A549 (cell line): ENCODE data around the gene RWDD1. TPM values are rescaled to one million over a fixed set of nuclear protein-coding genes. Genes with fewer than 3 reads are reported as not detected.

ENCODE experiments used
- ATAC-seq, 2 experiments: fragments of 200-7000 bp in 1 of 2; fragments of >200 bp in 1 of 2; cut with Nextera tagmentation in 1 of 2; cut with Tn5 transposase in 1 of 2; 3 replicates each; pipeline versions ENCODE4 v1.8.0 to v1.9.1; 2018 to 2020; ENCODE audit warnings: mild to moderate bottlenecking in 1 of 2, moderate library complexity in 1 of 2
- CTCF ChIA-PET: fragments of 300-600 bp; sonication (Branson Sonifier 250); formaldehyde crosslinking; extraction: SDS; loops from one replicate; lab custom pipeline; 2021; ENCODE audit warnings: antibody characterized with exemption, inconsistent platforms; lab: Yijun Ruan, JAX
- POLR2A ChIA-PET: fragments of 350-600 bp; formaldehyde crosslinking; extraction: SDS; loops from one replicate; lab custom pipeline; 2021; ENCODE audit warnings: antibody characterized with exemption, inconsistent platforms; lab: Yijun Ruan, JAX
- DNase-seq, 2 experiments: peaks; one replicate each; pipeline versions ENCODE4 v3.0.0 to v3.0.0-alpha.2; 2011 to 2016; ENCODE audit warnings: low read depth in 1 of 2, low spot score in 1 of 2
- FAIRE-seq: peaks from 2 replicates; lab custom pipeline; 2011; peaks lifted over from hg19 to GRCh38; lab: Jason Lieb, UNC
- H3K27ac ChIP-seq, 2 experiments: fragments of >200 bp; sonication (Bioruptor Twin); formaldehyde crosslinking; 3 replicates each; pipeline ENCODE4 v1.5.1; 2016 to 2017
- H3K4me1 ChIP-seq: fragments of >200 bp; sonication (Bioruptor Twin); formaldehyde crosslinking; 3 replicates; pipeline ENCODE4 v1.6.1; 2016
- H3K4me2 ChIP-seq: fragments of >200 bp; sonication (Bioruptor Twin); formaldehyde crosslinking; 3 replicates; pipeline ENCODE4 v1.6.1; 2016
- H3K4me3 ChIP-seq: fragments of >200 bp; sonication (Bioruptor Twin); formaldehyde crosslinking; 3 replicates; pipeline ENCODE4 v1.5.1; 2016
- H3K9me3 ChIP-seq: fragments of >200 bp; sonication (Bioruptor Twin); formaldehyde crosslinking; 3 replicates; pipeline ENCODE4 v1.6.1; 2016
- BHLHE40 ChIP-seq: IDR thresholded peaks from 2 replicates; pipeline ENCODE4 v1.6.1; 2012; ENCODE audit warnings: low read depth, low read length, inconsistent platforms
- CBX8 ChIP-seq: fragments of 200-600 bp; sonication (generic); IDR thresholded peaks from 2 replicates; pipeline ENCODE4 v1.6.1; 2016
- CHD2 ChIP-seq: fragments of 150-350 bp; IDR thresholded peaks from 2 replicates; pipeline ENCODE4 v1.6.1; 2014; ENCODE audit warnings: low read length; ENCODE audit not compliant: partially characterized antibody
- EHMT2 ChIP-seq: fragments of 200-600 bp; sonication (generic); IDR thresholded peaks from 2 replicates; pipeline ENCODE4 v1.6.1; 2016; ENCODE audit warnings: antibody characterized with exemption, low read depth, mild to moderate bottlenecking, moderate library complexity
- EP300 ChIP-seq, 2 experiments: fragments of >200 bp; sonication (Bioruptor Twin); formaldehyde crosslinking; IDR thresholded peaks; 2 replicates in 1 of 2; 3 replicates in 1 of 2; pipeline ENCODE4 v1.6.1; 2016 to 2017
- FOSB ChIP-seq: fragments of 250-450 bp; sonication (Bioruptor Pico); IDR thresholded peaks from 2 replicates; pipeline ENCODE4 v1.5.0; 2020; ENCODE audit warnings: mild to moderate bottlenecking, moderate library complexity
- FOXS1 ChIP-seq: fragments of 250-450 bp; sonication (Bioruptor Pico); IDR thresholded peaks from 2 replicates; pipeline ENCODE4 v1.5.0; 2020; ENCODE audit warnings: mild to moderate bottlenecking, moderate library complexity
- HEYL ChIP-seq: fragments of 250-450 bp; sonication (Bioruptor Pico); IDR thresholded peaks from 2 replicates; pipeline ENCODE4 v1.8.0; 2021; ENCODE audit warnings: mild to moderate bottlenecking, moderate library complexity
- HOXB13 ChIP-seq: fragments of 250-450 bp; sonication (Bioruptor Pico); IDR thresholded peaks from 2 replicates; pipeline ENCODE4 v1.5.0; 2020; ENCODE audit warnings: low read depth, mild to moderate bottlenecking, moderate library complexity
- HOXB5 ChIP-seq: fragments of 250-450 bp; sonication (Bioruptor Pico); IDR thresholded peaks from 2 replicates; pipeline ENCODE4 v1.5.0; 2020; ENCODE audit warnings: mild to moderate bottlenecking, moderate library complexity
- JUNB ChIP-seq: fragments of >200 bp; sonication (Bioruptor Twin); formaldehyde crosslinking; IDR thresholded peaks from 2 replicates; pipeline ENCODE4 v1.6.1; 2016
- KDM5A ChIP-seq: fragments of 200-600 bp; sonication (generic); IDR thresholded peaks from 2 replicates; pipeline ENCODE4 v1.6.1; 2016; ENCODE audit warnings: antibody characterized with exemption, mild to moderate bottlenecking
- MAZ ChIP-seq: fragments of 150-350 bp; IDR thresholded peaks from 2 replicates; pipeline ENCODE4 v1.6.1; 2014; ENCODE audit warnings: antibody characterized with exemption, low read depth, low read length, borderline replicate concordance
- NFE2L2 ChIP-seq: fragments of 150-350 bp; conservative IDR thresholded peaks from 2 replicates; pipeline ENCODE4 v1.6.1; 2014; ENCODE audit warnings: low read length
- NPAS2 ChIP-seq: fragments of 250-450 bp; sonication (Bioruptor Pico); IDR thresholded peaks from 2 replicates; pipeline ENCODE4 v1.8.0; 2022; ENCODE audit warnings: mild to moderate bottlenecking, moderate library complexity, borderline replicate concordance
- POLR2AphosphoS2 ChIP-seq: conservative IDR thresholded peaks from 2 replicates; pipeline ENCODE4 v1.6.1; 2012; ENCODE audit warnings: low read length, improper control_type of control experiment, inconsistent platforms
- RAD21 ChIP-seq, 2 experiments: fragments of >200 bp in 1 of 2; sonication (Bioruptor Twin) in 1 of 2; formaldehyde crosslinking in 1 of 2; IDR thresholded peaks in 1 of 2; conservative IDR thresholded peaks in 1 of 2; 2 replicates in 1 of 2; 3 replicates in 1 of 2; pipeline ENCODE4 v1.6.1; 2012 to 2018; ENCODE audit warnings: inconsistent platforms in 1 of 2
- RARB ChIP-seq: fragments of 250-450 bp; sonication (Bioruptor Pico); IDR thresholded peaks from 2 replicates; pipeline ENCODE4 v1.8.0; 2021; ENCODE audit warnings: mild to moderate bottlenecking, moderate library complexity
- RCOR1 ChIP-seq: fragments of 150-350 bp; IDR thresholded peaks from 2 replicates; pipeline ENCODE4 v1.6.1; 2014; ENCODE audit warnings: antibody characterized with exemption, low read length, low read depth
- RFX5 ChIP-seq: fragments of 450-650 bp; IDR thresholded peaks from 2 replicates; pipeline ENCODE4 v1.7.1; 2014; ENCODE audit warnings: antibody characterized with exemption, mild to moderate bottlenecking, moderate library complexity
- RNF2 ChIP-seq: fragments of 200-600 bp; sonication (generic); IDR thresholded peaks from 2 replicates; pipeline ENCODE4 v1.6.1; 2016; ENCODE audit warnings: low read depth, mild to moderate bottlenecking, antibody characterized with exemption, moderate library complexity, borderline replicate concordance
- TFCP2L1 ChIP-seq: fragments of 250-450 bp; sonication (Bioruptor Pico); IDR thresholded peaks from 2 replicates; pipeline ENCODE4 v1.5.0; 2021; ENCODE audit warnings: mild to moderate bottlenecking
- WGBS: methylation state at CpG from one replicate; pipeline ENCODE4 v1.1.6; 2017; ENCODE audit errors: missing lambda C conversion rate; 5-methylcytosine and 5-hydroxymethylcytosine counted together
- polyA plus RNA-seq, 4 experiments: library from polyadenylated mRNA; depleted of rRNA in 3 of 4; stranded (reverse); fragments of >200 nt; fragmentation: RNase III in 1 of 4; extraction: RNeasy Plus Mini Kit Qiagen cat#74134 plus additional on column Dnase treatment in 1 of 4; gene quantifications; 2 replicates in 3 of 4; 3 replicates in 1 of 4; pipeline ENCODE4 v1.2.3, GENCODE V29; 2011 to 2017
- TF ChIP-seq, protein P1 (sequence below): fragments of 250-450 bp; sonication (Bioruptor Pico); IDR thresholded peaks from 2 replicates; pipeline ENCODE4 v1.5.0; 2020; ENCODE audit warnings: low read depth, mild to moderate bottlenecking, moderate library complexity
- TF ChIP-seq, protein P2 (sequence below): IDR thresholded peaks from 2 replicates; pipeline ENCODE4 v1.6.1; 2012; ENCODE audit warnings: low read depth, borderline replicate concordance

The RWDD1 gene
- polyA plus RNA-seq, 2 of the 4 experiments (the other 2 are of a cell fraction): 32.5 to 47.7 TPM

DNA sequence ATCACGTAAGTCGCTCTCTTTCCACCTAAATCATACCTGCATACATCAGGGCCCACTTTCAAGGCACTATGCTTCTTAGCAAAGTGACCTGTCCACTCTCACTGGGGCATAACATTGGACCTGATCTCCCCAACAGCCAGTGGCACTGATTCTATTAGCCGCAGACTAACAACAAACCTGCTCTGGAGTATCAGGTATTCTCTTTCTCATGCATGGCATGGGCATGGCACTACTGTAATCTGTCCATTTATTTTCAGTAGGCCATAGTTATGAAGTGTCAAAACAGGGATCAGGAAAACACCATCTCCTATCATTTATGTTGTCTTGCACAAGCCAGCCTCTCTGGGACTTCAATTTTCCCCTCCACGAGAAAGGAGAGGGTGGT is 9.3 kb upstream of the RWDD1 start (continued):
- no peak for TF ChIP-seq FOSB (CRISPR knock-in tag)
- no peak for TF ChIP-seq RAD21 (conservative IDR thresholded peaks at IDR 0.05 in 1 of 2, IDR thresholded peaks at IDR 0.05 in 1 of 2)
- TF ChIP-seq, protein P1, sequence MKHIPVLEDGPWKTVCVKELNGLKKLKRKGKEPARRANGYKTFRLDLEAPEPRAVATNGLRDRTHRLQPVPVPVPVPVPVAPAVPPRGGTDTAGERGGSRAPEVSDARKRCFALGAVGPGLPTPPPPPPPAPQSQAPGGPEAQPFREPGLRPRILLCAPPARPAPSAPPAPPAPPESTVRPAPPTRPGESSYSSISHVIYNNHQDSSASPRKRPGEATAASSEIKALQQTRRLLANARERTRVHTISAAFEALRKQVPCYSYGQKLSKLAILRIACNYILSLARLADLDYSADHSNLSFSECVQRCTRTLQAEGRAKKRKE (CRISPR knock-in tag): no peak
- TF ChIP-seq FOXS1: no peak
- TF ChIP-seq, all 56 proteins: peak for 0

DNA sequence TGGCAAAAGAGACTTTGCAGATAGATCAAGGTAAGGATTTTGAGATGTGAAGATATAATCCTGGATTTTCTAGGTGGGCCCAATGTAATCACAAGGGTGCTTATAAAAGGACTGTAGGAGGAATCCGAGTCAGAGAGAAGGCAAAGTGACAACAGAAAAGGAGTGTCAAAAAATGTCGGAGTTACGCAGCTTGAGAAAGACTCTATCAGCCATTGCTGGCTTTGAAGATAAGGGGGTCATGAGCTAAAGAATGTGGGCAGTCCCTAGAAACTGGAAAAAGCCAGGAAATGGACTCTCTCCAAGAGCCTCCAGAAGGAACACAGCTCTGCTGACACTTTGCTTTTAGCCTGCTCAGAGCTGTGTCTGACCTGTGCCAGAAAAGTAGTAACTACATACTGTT is 8.7 kb upstream of the RWDD1 start:
- POLR2A ChIA-PET: interaction anchor here (1.4 kb wide), 1 partner anchor 9 kb away, joined by 4 read pairs; the partner anchor contains the start of gene RWDD1
- DNase-seq (no peak), FAIRE-seq (no peak)

DNA sequence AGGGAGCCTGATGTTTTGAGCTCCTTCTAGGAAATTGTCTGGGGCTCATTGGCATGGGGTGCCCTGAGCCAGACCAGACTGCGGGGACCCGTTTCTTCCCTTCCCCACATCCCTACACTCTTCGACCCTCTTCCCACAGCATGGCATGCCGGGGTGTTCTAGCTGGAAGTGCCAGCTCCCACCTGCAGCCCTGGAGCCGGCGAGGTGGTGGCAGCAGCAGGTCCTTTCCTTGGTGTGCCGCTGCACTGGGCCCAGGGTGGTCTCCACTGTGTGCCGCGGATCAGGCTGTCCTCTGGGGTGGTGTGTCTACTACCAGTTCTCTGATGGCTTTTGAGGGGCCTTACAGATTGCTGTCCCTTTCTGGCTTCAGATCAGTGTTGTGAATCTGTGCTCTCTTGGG is 7.5 kb upstream of the RWDD1 start:
- DNase-seq (no peak), ATAC-seq (no peak), FAIRE-seq (no peak)
- 74% methylated on average over 8 of the region's 9 CpGs for WGBS
- Histone ChIP-seq H3K4me3 (no peak overlapping the region), H3K4me2 (no peak overlapping the region), H3K4me1 (peaks cover 5% of the 10 kb centered on the region), H3K27ac (no peak overlapping the region), H3K9me3 (no peaks in the 10 kb centered on the region)
- CTCF ChIA-PET: interaction anchor here (0.8 to 8.1 kb wide), 6 partner anchors 25 to 347 kb away, joined by 3 to 80 read pairs (median 10); no protein-coding TSS in a partner anchor
- TF ChIP-seq RARB (CRISPR knock-in tag) (no peak), JUNB (no peak), BHLHE40 (no peak), FOSB (CRISPR knock-in tag) (no peak), NFE2L2 (no peak), KDM5A (no peak), CBX8 (no peak), TFCP2L1 (CRISPR knock-in tag) (no peak), HOXB13 (CRISPR knock-in tag) (no peak), NPAS2 (CRISPR knock-in tag) (no peak), RNF2 (no peak), MAZ (no peak), HOXB5 (no peak), EHMT2 (no peak), RFX5 (no peak), RCOR1 (no peak), POLR2AphosphoS2 (no peak), CHD2 (no peak)
- TF ChIP-seq, protein P2, sequence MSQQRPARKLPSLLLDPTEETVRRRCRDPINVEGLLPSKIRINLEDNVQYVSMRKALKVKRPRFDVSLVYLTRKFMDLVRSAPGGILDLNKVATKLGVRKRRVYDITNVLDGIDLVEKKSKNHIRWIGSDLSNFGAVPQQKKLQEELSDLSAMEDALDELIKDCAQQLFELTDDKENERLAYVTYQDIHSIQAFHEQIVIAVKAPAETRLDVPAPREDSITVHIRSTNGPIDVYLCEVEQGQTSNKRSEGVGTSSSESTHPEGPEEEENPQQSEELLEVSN: no peak
- POLR2A ChIA-PET: interaction anchor here (1.4 kb wide), 1 partner anchor 7 kb away, joined by 4 read pairs; the partner anchor contains the start of gene RWDD1

More for the DNA sequence above, 8.7 kb upstream of the RWDD1 start:
- Histone ChIP-seq H3K27ac (no peak overlapping the region), H3K4me3 (no peak overlapping the region), H3K9me3 (no peaks in the 10 kb centered on the region), H3K4me2 (no peak overlapping the region), H3K4me1 (peaks cover 15% of the 10 kb centered on the region)
- ATAC-seq: no peak
- no peak for TF ChIP-seq HEYL (CRISPR knock-in tag)
- 72% methylated on average over 3 of the region's 3 CpGs for WGBS
- CTCF ChIA-PET: interaction anchor here (0.6 to 8.1 kb wide), 8 partner anchors 9 to 346 kb away, joined by 3 to 80 read pairs (median 6); partner anchors contain the start of gene RWDD1

DNA sequence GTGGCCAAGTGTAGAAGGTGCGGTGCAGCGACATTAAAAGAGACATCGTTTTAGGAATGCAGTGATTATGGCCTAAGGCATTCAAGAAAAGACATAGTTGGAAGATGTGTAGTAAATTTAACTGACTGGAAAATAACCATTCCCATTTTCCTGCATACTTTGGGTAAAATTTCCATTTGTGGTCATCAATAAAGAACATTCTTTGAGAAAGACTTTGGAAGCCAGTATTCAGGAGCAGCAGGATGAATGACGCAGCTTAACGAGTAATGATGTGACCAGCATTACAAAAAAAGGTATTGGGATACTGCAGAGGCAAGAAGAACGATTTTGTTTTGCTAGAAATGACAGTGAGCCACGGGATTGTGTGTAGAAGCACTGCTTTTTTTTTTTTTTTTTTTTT is 7.0 kb upstream of the RWDD1 start:
- DNase-seq: no peak
- CTCF ChIA-PET: interaction anchor here (0.8 to 8.1 kb wide), 6 partner anchors 25 to 294 kb away, joined by 3 to 80 read pairs (median 10); no protein-coding TSS in a partner anchor
- Histone ChIP-seq H3K4me2 (no peak overlapping the region), H3K27ac (no peak overlapping the region), H3K4me3 (no peak overlapping the region), H3K9me3 (no peaks in the 10 kb centered on the region), H3K4me1 (peaks cover 4% of the 10 kb centered on the region; the same call in 2 of the 3 replicates)
- no peak for TF ChIP-seq EP300 (IDR thresholded peaks at IDR 0.05)
- POLR2A ChIA-PET: no interaction called here
- no peak for FAIRE-seq
- WGBS: 62% methylated on average over 7 of the region's 7 CpGs
- no peak for ATAC-seq
